ENCODE data around the gene PRKG1.

DNA sequence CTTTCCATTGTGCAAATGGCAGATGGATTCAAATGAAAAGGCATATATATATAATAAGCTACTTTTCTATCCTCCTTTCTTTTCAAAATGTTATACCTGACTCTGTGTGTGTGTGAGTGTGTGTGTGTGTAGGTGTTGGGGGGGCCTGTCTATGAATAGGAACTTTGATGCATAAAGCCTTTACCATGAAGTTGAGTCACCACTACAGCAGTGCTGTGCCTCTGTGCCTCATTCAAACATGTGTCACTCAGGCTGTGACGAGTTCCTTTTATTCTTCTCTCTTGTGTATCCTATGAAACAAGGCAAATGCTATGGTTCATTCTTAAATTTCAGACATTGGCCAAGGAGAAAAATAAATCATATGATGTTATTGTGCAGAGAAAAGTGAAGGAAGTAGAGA is 1187.1 kb downstream of the PRKG1 start:
- TF ChIP-seq EZH2phosphoT487 (IDR thresholded peaks at IDR 0.05) (no peak), EZH2 (IDR thresholded peaks at IDR 0.05) (no peak)
- TF ChIP-seq, protein P1, sequence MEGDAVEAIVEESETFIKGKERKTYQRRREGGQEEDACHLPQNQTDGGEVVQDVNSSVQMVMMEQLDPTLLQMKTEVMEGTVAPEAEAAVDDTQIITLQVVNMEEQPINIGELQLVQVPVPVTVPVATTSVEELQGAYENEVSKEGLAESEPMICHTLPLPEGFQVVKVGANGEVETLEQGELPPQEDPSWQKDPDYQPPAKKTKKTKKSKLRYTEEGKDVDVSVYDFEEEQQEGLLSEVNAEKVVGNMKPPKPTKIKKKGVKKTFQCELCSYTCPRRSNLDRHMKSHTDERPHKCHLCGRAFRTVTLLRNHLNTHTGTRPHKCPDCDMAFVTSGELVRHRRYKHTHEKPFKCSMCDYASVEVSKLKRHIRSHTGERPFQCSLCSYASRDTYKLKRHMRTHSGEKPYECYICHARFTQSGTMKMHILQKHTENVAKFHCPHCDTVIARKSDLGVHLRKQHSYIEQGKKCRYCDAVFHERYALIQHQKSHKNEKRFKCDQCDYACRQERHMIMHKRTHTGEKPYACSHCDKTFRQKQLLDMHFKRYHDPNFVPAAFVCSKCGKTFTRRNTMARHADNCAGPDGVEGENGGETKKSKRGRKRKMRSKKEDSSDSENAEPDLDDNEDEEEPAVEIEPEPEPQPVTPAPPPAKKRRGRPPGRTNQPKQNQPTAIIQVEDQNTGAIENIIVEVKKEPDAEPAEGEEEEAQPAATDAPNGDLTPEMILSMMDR (IDR thresholded peaks at IDR 0.05): no peak
